NCI-H2171 (cell line): ENCODE data around the gene WFIKKN2.
"Not testable (repeated sequence)": the region's sequence is repeated elsewhere in the genome, so short reads cannot be mapped to it uniquely, and the experiment has no call there.

ENCODE experiments used
- DNase-seq: peaks from one replicate; lab custom pipeline; 2025; lab: John Stamatoyannopoulos, UW

WFIKKN2 gene

GRCh38 chr17:50875074-50875473 lies 39.7 kb downstream of the WFIKKN2 start:
- no peak for DNase-seq

DNA sequence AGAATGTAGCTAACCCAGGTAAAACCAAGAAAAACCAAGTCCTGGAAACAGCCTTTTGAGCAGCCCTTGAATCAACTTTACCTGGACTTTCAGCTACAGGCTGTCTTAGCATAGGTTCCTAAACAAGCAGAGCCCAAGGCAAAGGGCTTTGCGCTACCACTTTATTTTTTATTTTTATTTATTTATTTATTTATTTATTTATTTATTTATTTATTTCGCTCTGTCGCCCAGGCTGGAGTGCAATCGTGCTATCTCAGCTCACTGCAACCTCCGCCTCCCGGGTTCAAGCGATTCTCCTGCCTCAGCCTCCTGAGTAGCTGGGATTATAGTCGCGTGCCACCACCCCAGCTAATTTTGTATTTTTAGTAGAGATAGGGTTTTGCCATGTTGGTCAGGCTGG lies 41.7 kb downstream of the WFIKKN2 start:
- DNase-seq, result not testable (repeated sequence)

DNA sequence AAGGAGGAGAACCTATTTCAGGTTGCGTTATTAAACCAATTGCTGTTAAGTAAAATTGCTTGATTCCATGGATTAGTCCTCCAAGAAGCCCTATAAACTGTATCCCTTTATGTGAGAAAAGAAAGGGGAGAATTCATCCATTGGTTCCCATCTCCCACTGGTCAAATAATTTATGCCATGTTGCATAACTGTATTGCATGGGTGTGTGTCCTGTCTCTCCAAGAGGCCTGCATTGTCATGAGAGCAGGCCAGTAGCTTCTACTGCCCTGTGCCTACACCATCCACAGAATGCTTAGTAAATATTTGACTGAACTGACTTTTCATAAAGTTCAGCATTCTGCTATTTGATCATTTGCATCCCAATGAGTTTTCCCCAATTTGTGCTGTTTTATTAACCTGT lies 42.5 kb downstream of the WFIKKN2 start:
- DNase-seq, result no peak

- DNase-seq, result no peak
These were observed 43.7 kb downstream of the WFIKKN2 start for GRCh38 chr17:50879086-50879485.

- no peak for DNase-seq
These were observed 45.8 kb downstream of the WFIKKN2 start for GRCh38 chr17:50881182-50881581.

DNA sequence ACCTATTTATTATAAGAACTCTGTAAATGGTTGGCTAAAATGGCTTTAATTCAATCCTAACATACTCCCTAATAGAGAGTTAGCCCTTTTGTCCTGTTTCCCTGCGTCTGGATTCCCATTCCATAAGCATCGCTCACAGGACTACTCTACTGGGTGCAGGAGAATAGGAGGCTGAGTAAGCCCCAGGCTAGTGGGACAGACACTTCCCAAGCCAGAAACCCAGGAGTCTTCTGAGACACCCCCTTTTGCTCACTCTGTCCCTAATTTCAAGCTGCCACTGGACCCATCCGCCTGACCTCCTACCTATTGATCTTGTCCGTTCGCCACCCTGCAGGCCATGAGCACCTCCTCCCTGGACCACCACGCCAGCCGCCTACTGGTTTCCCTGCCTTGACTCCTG lies 47.5 kb downstream of the WFIKKN2 start:
- DNase-seq, result no peak

- DNase-seq, result no peak
These were observed 48.6 kb downstream of the WFIKKN2 start for GRCh38 chr17:50883850-50884438.

DNA sequence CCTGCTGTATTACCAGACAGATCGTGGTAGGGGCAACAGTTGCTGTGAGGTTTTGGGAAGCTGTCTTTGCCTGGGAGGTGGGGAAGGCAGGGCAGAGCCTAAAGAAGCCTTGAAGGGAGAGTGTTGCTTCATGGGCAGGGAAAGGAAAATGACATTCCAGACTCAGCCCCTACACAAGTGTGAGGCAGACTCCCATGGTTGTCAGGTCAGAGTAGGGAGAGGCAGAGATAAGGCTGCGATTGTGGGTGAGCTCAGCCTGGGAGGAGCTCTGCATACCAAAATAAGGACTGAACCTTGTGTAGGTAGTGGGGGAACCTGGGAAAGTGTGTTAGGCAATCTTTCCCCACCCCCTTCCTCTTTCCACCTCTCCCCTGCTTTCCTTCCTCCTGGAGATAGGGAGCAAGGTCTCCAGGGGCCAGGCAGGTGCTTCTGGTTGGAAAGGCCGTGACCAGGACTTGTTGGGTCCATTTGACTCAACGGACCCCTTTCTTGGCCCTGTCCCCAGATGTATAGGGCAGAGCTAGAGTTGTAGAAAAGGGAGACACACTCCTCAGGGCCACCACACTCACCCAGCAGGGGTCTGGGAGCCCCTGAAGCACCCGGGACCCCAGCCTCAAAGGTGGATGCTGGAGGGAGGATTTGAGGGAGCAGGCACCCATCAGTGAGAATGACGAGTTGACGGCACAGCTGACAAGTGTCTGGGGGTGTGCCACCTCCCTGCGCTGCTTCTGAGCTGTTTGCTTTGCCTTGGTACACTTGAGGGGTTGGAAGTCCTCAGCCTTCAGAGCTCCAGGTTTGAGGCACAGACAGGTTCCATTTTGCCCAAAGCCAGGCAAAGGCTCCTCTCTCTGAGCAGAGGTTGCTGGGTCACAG lies 49.3 kb downstream of the WFIKKN2 start:
- DNase-seq, result no peak

DNA sequence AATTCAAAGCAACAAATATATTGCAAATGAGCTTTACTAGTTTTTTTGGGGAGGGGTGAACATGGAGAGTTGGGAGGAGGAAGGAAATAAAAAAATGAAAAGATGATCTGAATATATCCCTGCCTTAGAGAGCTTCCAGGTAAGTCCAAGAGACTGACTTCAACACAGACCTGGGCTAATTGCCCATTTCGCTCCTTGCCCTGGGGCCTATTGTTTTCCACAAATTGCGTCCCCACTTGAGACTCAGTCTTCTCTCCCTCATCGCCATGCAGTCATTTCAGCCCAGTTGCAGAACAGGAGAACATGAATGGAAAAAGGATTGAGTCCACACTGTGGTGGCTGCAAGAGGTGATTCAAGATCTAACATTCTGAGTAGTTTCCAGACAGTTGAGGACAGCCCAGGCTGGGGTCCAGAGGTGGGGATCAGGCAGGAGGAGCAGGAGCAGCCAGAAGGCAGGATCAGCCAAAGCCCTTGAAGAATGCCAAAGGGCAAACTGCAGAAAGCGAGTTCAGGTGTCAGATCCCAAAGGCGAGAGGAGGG lies 52.4 kb downstream of the WFIKKN2 start:
- DNase-seq, result no peak

- no peak for DNase-seq
These were observed 54.2 kb downstream of the WFIKKN2 start for GRCh38 chr17:50889528-50890118.

GRCh38 chr17:50890675-50891516 lies 55.5 kb downstream of the WFIKKN2 start:
- DNase-seq, result no peak

- no peak for DNase-seq
These were observed 56.2 kb downstream of the WFIKKN2 start for GRCh38 chr17:50891577-50891989.
